HG03139 (cell line): Measurements from ENCODE around the gene OR4D10.

Experiments used
- ATAC-seq: cut with Tn5 transposase; IDR thresholded peaks from one replicate; pipeline ENCODE4 v1.9.1; 2021; ENCODE audit not compliant: unreplicated experiment

Gene OR4D10

GRCh38 chr11:59523541-59523940, 50.4 kb downstream of the OR4D10 start:
- ATAC-seq: no peak

GRCh38 chr11:59528711-59529110, 55.6 kb downstream of the OR4D10 start:
- no peak for ATAC-seq
